ENCODE data around the gene MVD. TPM values are rescaled to one million over a fixed set of nuclear protein-coding genes. Genes with fewer than 3 reads are reported as not detected.

Gene MVD
- total and polyA plus RNA-seq, 2 experiments from 2014 or later = 95.3 to 149 TPM

- no peak for DNase-seq (ENCODE audit: low spot score)
- 0 out of 2 replicates have a peak, but pooled peaks cover 7% of the 10 kb centered on the region for H3F3A ChIP-seq (replicated peaks; ENCODE audit: low read depth)
- no peak overlapping the region for H3K4me3 ChIP-seq
- Mint-ChIP-seq H3K4me3 (no peak overlapping the region), H3K27ac (peak overlapping the region; percentile 31; the same call in 1 of the 2 replicates), H3K27me3 (ENCODE audit: insufficient read depth, low read depth, poor library complexity) (peaks cover 2% of the 10 kb centered on the region), H3K9me3 (no peaks in the 10 kb centered on the region), H3K36me3 (ENCODE audit: low read depth) (peaks cover 17% of the 10 kb centered on the region), H3K4me1 (peaks cover 4% of the 10 kb centered on the region; the same call in 2 of the 3 replicates)
- no peak overlapping the region for H2AFZ ChIP-seq
- H3K27me3 ChIP-seq (ENCODE audit: insufficient read depth) = no peaks in the 10 kb centered on the region
- H4K20me1 ChIP-seq (replicated peaks; ENCODE audit: insufficient read depth) = peaks cover 18% of the 10 kb centered on the region; the same call in 1 of the 2 replicates
- no peak for ATAC-seq
- TF ChIP-seq CREB1 (CRISPR knock-in tag; IDR thresholded peaks at IDR 0.05; ENCODE audit: low read depth) = no peak
- no peak for TF ChIP-seq POLR2AphosphoS5 (IDR thresholded peaks at IDR 0.05; ENCODE audit: low read depth)
- no peak for TF ChIP-seq ZNF114 (CRISPR knock-in tag; IDR thresholded peaks at IDR 0.05)
- TF ChIP-seq, protein P1, sequence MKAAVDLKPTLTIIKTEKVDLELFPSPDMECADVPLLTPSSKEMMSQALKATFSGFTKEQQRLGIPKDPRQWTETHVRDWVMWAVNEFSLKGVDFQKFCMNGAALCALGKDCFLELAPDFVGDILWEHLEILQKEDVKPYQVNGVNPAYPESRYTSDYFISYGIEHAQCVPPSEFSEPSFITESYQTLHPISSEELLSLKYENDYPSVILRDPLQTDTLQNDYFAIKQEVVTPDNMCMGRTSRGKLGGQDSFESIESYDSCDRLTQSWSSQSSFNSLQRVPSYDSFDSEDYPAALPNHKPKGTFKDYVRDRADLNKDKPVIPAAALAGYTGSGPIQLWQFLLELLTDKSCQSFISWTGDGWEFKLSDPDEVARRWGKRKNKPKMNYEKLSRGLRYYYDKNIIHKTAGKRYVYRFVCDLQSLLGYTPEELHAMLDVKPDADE (IDR thresholded peaks at IDR 0.05) = no peak
- TF ChIP-seq JUNB (IDR thresholded peaks at IDR 0.05; ENCODE audit: unreplicated experiment) = no peak
- TF ChIP-seq, protein P2, sequence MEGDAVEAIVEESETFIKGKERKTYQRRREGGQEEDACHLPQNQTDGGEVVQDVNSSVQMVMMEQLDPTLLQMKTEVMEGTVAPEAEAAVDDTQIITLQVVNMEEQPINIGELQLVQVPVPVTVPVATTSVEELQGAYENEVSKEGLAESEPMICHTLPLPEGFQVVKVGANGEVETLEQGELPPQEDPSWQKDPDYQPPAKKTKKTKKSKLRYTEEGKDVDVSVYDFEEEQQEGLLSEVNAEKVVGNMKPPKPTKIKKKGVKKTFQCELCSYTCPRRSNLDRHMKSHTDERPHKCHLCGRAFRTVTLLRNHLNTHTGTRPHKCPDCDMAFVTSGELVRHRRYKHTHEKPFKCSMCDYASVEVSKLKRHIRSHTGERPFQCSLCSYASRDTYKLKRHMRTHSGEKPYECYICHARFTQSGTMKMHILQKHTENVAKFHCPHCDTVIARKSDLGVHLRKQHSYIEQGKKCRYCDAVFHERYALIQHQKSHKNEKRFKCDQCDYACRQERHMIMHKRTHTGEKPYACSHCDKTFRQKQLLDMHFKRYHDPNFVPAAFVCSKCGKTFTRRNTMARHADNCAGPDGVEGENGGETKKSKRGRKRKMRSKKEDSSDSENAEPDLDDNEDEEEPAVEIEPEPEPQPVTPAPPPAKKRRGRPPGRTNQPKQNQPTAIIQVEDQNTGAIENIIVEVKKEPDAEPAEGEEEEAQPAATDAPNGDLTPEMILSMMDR (conservative IDR thresholded peaks at IDR 0.05; ENCODE audit: low read depth in 2 of 2) = no peak
- TF ChIP-seq EZH2 (IDR thresholded peaks at IDR 0.05; ENCODE audit: low read depth, unreplicated experiment) = no peak
- no peak for TF ChIP-seq REST (IDR thresholded peaks at IDR 0.05; ENCODE audit: unreplicated experiment)
- TF ChIP-seq ZNF331 (CRISPR knock-in tag; IDR thresholded peaks at IDR 0.05; ENCODE audit: low read depth) = no peak
- TF ChIP-seq, protein P3, sequence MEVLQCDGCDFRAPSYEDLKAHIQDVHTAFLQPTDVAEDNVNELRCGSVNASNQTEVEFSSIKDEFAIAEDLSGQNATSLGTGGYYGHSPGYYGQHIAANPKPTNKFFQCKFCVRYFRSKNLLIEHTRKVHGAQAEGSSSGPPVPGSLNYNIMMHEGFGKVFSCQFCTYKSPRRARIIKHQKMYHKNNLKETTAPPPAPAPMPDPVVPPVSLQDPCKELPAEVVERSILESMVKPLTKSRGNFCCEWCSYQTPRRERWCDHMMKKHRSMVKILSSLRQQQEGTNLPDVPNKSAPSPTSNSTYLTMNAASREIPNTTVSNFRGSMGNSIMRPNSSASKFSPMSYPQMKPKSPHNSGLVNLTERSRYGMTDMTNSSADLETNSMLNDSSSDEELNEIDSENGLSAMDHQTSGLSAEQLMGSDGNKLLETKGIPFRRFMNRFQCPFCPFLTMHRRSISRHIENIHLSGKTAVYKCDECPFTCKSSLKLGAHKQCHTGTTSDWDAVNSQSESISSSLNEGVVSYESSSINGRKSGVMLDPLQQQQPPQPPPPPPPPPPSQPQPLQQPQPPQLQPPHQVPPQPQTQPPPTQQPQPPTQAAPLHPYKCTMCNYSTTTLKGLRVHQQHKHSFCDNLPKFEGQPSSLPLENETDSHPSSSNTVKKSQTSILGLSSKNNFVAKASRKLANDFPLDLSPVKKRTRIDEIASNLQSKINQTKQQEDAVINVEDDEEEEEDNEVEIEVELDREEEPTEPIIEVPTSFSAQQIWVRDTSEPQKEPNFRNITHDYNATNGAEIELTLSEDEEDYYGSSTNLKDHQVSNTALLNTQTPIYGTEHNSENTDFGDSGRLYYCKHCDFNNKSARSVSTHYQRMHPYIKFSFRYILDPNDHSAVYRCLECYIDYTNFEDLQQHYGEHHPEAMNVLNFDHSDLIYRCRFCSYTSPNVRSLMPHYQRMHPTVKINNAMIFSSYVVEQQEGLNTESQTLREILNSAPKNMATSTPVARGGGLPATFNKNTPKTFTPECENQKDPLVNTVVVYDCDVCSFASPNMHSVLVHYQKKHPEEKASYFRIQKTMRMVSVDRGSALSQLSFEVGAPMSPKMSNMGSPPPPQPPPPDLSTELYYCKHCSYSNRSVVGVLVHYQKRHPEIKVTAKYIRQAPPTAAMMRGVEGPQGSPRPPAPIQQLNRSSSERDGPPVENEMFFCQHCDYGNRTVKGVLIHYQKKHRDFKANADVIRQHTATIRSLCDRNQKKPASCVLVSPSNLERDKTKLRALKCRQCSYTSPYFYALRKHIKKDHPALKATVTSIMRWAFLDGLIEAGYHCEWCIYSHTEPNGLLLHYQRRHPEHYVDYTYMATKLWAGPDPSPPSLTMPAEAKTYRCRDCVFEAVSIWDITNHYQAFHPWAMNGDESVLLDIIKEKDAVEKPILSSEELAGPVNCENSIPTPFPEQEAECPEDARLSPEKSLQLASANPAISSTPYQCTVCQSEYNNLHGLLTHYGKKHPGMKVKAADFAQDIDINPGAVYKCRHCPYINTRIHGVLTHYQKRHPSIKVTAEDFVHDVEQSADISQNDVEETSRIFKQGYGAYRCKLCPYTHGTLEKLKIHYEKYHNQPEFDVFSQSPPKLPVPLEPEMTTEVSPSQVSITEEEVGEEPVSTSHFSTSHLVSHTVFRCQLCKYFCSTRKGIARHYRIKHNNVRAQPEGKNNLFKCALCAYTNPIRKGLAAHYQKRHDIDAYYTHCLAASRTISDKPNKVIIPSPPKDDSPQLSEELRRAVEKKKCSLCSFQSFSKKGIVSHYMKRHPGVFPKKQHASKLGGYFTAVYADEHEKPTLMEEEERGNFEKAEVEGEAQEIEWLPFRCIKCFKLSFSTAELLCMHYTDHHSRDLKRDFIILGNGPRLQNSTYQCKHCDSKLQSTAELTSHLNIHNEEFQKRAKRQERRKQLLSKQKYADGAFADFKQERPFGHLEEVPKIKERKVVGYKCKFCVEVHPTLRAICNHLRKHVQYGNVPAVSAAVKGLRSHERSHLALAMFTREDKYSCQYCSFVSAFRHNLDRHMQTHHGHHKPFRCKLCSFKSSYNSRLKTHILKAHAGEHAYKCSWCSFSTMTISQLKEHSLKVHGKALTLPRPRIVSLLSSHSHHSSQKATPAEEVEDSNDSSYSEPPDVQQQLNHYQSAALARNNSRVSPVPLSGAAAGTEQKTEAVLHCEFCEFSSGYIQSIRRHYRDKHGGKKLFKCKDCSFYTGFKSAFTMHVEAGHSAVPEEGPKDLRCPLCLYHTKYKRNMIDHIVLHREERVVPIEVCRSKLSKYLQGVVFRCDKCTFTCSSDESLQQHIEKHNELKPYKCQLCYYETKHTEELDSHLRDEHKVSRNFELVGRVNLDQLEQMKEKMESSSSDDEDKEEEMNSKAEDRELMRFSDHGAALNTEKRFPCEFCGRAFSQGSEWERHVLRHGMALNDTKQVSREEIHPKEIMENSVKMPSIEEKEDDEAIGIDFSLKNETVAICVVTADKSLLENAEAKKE (CRISPR knock-in tag; IDR thresholded peaks at IDR 0.05) = no peak
- no peak for TF ChIP-seq STAT1 (IDR thresholded peaks at IDR 0.05; ENCODE audit: unreplicated experiment)
- no peak for TF ChIP-seq EZH2phosphoT487 (IDR thresholded peaks at IDR 0.05; ENCODE audit: unreplicated experiment)
- no peak for TF ChIP-seq NANOG (IDR thresholded peaks at IDR 0.05; ENCODE audit: borderline replicate concordance)
- no peak overlapping the region for H3K27ac ChIP-seq (ENCODE audit: low read depth)
- no peak overlapping the region for H3K4me2 ChIP-seq
- no peaks in the 10 kb centered on the region for H3K9me2 ChIP-seq (ENCODE audit: insufficient read depth)
- H3K36me3 ChIP-seq (ENCODE audit: insufficient read depth) = peaks cover 7% of the 10 kb centered on the region
- H3K79me2 ChIP-seq (replicated peaks; ENCODE audit: insufficient read depth) = peaks cover 23% of the 10 kb centered on the region
- peaks cover 4% of the 10 kb centered on the region; the same call in 1 of the 2 replicates for H3K4me1 ChIP-seq (ENCODE audit: insufficient read depth)
Observed at GRCh38 chr16:88655053-88655732, 7.7 kb downstream of the MVD start.

Measured in GM23338 (cell line).